PC-9 (cell line): Measurements from ENCODE around the gene STXBP5L. TPM values are rescaled to one million over a fixed set of nuclear protein-coding genes. Genes with fewer than 3 reads are reported as not detected.

Experiments used
- BruUV-seq: library from RNA; stranded (reverse); fragments of 400-500 nt; replicated peaks from 2 replicates; lab custom pipeline; 2021; lab: Mats Ljungman, UMichigan
- CTCF ChIA-PET: fragments of 300-600 bp; sonication (Branson Sonifier 250); formaldehyde crosslinking; loops from one replicate; lab custom pipeline; 2022; ENCODE audit warnings: antibody characterized with exemption; lab: Charles Lee
- POLR2A ChIA-PET: fragments of 300-600 bp; sonication (Branson Sonifier 250); formaldehyde crosslinking; loops from one replicate; lab custom pipeline; 2022; ENCODE audit warnings: antibody characterized with exemption; ENCODE audit not compliant: unreplicated experiment; lab: Charles Lee
- DNase-seq, 2 experiments: peaks; one replicate each; pipeline versions ENCODE4 v3.0.0 to v3.0.0-alpha.2; 2015 to 2022; ENCODE audit warnings: mixed read lengths in 1 of 2
- H2AFZ ChIP-seq: fragments of 200-600 bp; sonication (generic); 2 replicates; pipeline ENCODE4 v1.8.1; 2017; ENCODE audit warnings: antibody characterized with exemption
- H3F3A ChIP-seq: fragments of 200-600 bp; sonication (generic); 2 replicates; pipeline ENCODE4 v1.8.1; 2017; ENCODE audit warnings: antibody characterized with exemption, mild to moderate bottlenecking, low read depth; ENCODE audit not compliant: insufficient read depth
- H3K27ac ChIP-seq: fragments of 200-600 bp; sonication (generic); 2 replicates; pipeline ENCODE4 v1.6.1; 2016; ENCODE audit warnings: mixed run types
- H3K27me3 ChIP-seq: fragments of 200-600 bp; sonication (generic); 2 replicates; pipeline ENCODE4 v1.6.1; 2016; ENCODE audit warnings: low read depth, mixed run types; ENCODE audit not compliant: insufficient read depth
- H3K36me3 ChIP-seq: fragments of 200-600 bp; sonication (generic); 2 replicates; pipeline ENCODE4 v1.6.1; 2016; ENCODE audit warnings: low read depth, mixed run types
- H3K4me1 ChIP-seq: fragments of 200-600 bp; sonication (generic); replicated peaks from 2 replicates; pipeline ENCODE4 v1.6.1; 2016; ENCODE audit warnings: mixed run types; ENCODE audit not compliant: insufficient read depth
- H3K4me2 ChIP-seq: fragments of 200-600 bp; sonication (generic); 2 replicates; pipeline ENCODE4 v1.6.1; 2017; ENCODE audit warnings: mixed run types
- H3K4me3 ChIP-seq: fragments of 200-600 bp; sonication (generic); 2 replicates; pipeline ENCODE4 v1.6.1; 2016; ENCODE audit warnings: mixed run types
- H3K79me2 ChIP-seq: fragments of 200-600 bp; sonication (generic); 2 replicates; pipeline ENCODE4 v1.6.1; 2017; ENCODE audit warnings: low read depth, mixed run types
- H3K9me2 ChIP-seq: fragments of 200-600 bp; sonication (generic); 2 replicates; pipeline ENCODE4 v1.8.1; 2017; ENCODE audit warnings: mild to moderate bottlenecking; ENCODE audit not compliant: insufficient read depth
- H3K9me3 ChIP-seq: fragments of 200-600 bp; sonication (generic); 2 replicates; pipeline ENCODE4 v1.8.1; 2016; ENCODE audit warnings: low read depth; ENCODE audit not compliant: insufficient read depth
- H4K20me1 ChIP-seq: fragments of 200-600 bp; sonication (generic); 2 replicates; pipeline ENCODE4 v1.8.1; 2017; ENCODE audit not compliant: insufficient read depth
- EZH2 ChIP-seq: fragments of 200-600 bp; sonication (generic); IDR thresholded peaks from 2 replicates; pipeline ENCODE4 v1.8.0; 2017; ENCODE audit warnings: antibody characterized with exemption, low read depth
- intact Hi-C: fragments of 100-400 bp; cut with micrococcal nuclease; formaldehyde crosslinking; loops from one replicate; pipeline ENCODE4 v1.10.0; 2022; ENCODE audit not compliant: unreplicated experiment
- total RNA-seq: library from RNA; stranded (reverse); gene quantifications from 2 replicates; pipeline ENCODE4 v1.2.3, GENCODE V29; 2021
- TF ChIP-seq, protein P1 (sequence below): fragments of 200-600 bp; sonication (generic); conservative IDR thresholded peaks from 2 replicates; pipeline ENCODE4 v1.6.1; 2017; ENCODE audit warnings: mixed run types, antibody characterized with exemption, mild to moderate bottlenecking, moderate library complexity

Gene STXBP5L
- total RNA-seq, 1 experiment from 2014 or later = not detected

DNA sequence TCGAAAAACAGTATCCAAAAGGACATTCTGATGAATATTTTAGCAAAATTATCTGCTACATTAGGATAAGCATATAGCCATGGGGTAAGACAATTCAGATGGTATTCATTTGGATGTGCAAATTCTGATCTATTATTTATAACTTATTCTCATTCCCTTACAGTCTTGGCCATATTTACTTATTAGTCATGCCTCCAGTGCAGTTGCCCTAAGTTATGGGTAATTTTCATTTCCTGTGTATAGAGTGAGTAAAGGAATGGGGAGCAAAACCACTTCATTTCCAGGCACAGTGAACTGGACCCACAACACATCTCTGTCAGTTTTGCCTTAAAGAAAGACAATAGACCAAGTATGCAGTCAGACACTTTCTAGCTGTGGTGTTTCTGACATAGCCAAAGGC is 503.5 kb downstream of the STXBP5L start:
- no peaks in the 10 kb centered on the region for H3K79me2 ChIP-seq
- intact Hi-C loops = no loop called here
- no peaks in the 10 kb centered on the region for H3K27me3 ChIP-seq
- no peak for TF ChIP-seq EZH2
- TF ChIP-seq, protein P1, sequence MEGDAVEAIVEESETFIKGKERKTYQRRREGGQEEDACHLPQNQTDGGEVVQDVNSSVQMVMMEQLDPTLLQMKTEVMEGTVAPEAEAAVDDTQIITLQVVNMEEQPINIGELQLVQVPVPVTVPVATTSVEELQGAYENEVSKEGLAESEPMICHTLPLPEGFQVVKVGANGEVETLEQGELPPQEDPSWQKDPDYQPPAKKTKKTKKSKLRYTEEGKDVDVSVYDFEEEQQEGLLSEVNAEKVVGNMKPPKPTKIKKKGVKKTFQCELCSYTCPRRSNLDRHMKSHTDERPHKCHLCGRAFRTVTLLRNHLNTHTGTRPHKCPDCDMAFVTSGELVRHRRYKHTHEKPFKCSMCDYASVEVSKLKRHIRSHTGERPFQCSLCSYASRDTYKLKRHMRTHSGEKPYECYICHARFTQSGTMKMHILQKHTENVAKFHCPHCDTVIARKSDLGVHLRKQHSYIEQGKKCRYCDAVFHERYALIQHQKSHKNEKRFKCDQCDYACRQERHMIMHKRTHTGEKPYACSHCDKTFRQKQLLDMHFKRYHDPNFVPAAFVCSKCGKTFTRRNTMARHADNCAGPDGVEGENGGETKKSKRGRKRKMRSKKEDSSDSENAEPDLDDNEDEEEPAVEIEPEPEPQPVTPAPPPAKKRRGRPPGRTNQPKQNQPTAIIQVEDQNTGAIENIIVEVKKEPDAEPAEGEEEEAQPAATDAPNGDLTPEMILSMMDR = no peak
- no peaks in the 10 kb centered on the region for H3K36me3 ChIP-seq
- CTCF ChIA-PET = no interaction called here
- no peak overlapping the region for H3K27ac ChIP-seq
- DNase-seq = no peak
- H3K4me2 ChIP-seq = no peak overlapping the region
- no peaks in the 10 kb centered on the region for H3K9me2 ChIP-seq
- POLR2A ChIA-PET = no interaction called here
- BruUV-seq = no TSS peak
- H2AFZ ChIP-seq = no peak overlapping the region
- no peaks in the 10 kb centered on the region for H3K4me1 ChIP-seq
- no peak overlapping the region for H3K4me3 ChIP-seq
- no peaks in the 10 kb centered on the region for H3F3A ChIP-seq
- no peaks in the 10 kb centered on the region for H4K20me1 ChIP-seq
- no peaks in the 10 kb centered on the region for H3K9me3 ChIP-seq

DNA sequence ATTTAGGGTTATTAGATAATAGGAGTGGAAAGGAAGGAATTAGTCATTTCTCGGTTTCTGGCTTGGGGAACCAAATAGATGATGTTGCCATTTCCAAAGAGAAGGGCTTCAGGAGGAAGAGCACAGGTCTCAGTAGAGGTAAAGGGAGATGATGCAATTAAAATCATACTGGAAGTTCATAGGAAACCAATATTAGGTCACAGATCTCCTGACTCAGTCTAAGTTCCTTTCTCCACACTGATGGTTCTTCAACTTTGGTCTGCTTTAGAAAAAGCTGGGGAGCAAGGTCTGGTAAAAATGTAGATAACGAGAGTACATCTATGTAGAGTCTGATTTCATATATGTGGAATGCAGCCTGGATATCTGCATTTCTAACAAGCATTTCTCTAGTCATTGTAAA is 506.9 kb downstream of the STXBP5L start:
- POLR2A ChIA-PET = no interaction called here
- H3K4me1 ChIP-seq = no peaks in the 10 kb centered on the region
- no peaks in the 10 kb centered on the region for H3F3A ChIP-seq
- no peaks in the 10 kb centered on the region for H4K20me1 ChIP-seq
- no peak overlapping the region for H2AFZ ChIP-seq
- H3K9me2 ChIP-seq = no peaks in the 10 kb centered on the region
- no peak overlapping the region for H3K4me3 ChIP-seq
- no peaks in the 10 kb centered on the region for H3K27me3 ChIP-seq
- DNase-seq = no peak
- TF ChIP-seq, protein P1 = no peak
- no peak for TF ChIP-seq EZH2
- H3K36me3 ChIP-seq = no peaks in the 10 kb centered on the region
- H3K9me3 ChIP-seq = no peaks in the 10 kb centered on the region
- no peak overlapping the region for H3K27ac ChIP-seq
- CTCF ChIA-PET = no interaction called here
- intact Hi-C loops = no loop called here
- H3K4me2 ChIP-seq = no peak overlapping the region
- H3K79me2 ChIP-seq = no peaks in the 10 kb centered on the region
- BruUV-seq = no TSS peak

DNA sequence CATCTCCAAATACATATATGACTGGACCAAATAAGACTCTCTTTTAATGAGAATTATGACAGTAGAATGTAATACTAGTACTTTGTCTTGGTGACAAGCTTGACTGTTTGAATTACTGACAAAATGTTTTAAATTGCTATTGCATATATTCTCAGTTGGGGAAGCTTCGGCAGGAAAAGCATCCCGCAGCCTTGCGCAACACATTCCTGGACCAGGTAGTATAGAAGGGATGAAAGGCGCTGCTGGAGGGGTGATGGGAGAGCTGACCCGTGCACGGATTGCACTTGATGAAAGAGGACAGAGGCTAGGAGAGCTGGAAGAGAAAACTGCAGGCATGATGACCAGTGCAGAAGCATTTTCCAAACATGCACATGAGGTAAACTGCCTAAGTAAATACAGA is 510.2 kb downstream of the STXBP5L start:
- no peak overlapping the region for H2AFZ ChIP-seq
- H3F3A ChIP-seq = no peaks in the 10 kb centered on the region
- no peaks in the 10 kb centered on the region for H3K79me2 ChIP-seq
- BruUV-seq = no TSS peak
- ChIA-PET CTCF (interaction anchor here (0.6 kb wide), 1 partner anchor 229 kb away, joined by 4 read pairs; no protein-coding TSS in a partner anchor), POLR2A (no interaction called here)
- no peak overlapping the region for H3K4me3 ChIP-seq
- H3K9me2 ChIP-seq = no peaks in the 10 kb centered on the region
- TF ChIP-seq, protein P1 = no peak
- TF ChIP-seq EZH2 = no peak
- DNase-seq = no peak
- no peaks in the 10 kb centered on the region for H4K20me1 ChIP-seq
- H3K27ac ChIP-seq = no peak overlapping the region
- H3K36me3 ChIP-seq = no peaks in the 10 kb centered on the region
- no peak overlapping the region for H3K4me2 ChIP-seq
- H3K4me1 ChIP-seq = no peaks in the 10 kb centered on the region
- no peaks in the 10 kb centered on the region for H3K9me3 ChIP-seq
- H3K27me3 ChIP-seq = no peaks in the 10 kb centered on the region
- intact Hi-C loops = no loop called here
